Activated naive CD4-positive, alpha-beta T cell treated with anti-CD3 and anti-CD28 coated beads, Interleukin-2, amount 50 U/mL, for 24 hours (primary cell): Measurements from ENCODE around the gene NAP1L1.

Source experiments
- H3K27ac Mint-ChIP-seq: one replicate; pipeline ENCODE4 v1.8.0; 2021; ENCODE audit warnings: mild to moderate bottlenecking, mixed read lengths
- H3K27me3 Mint-ChIP-seq: one replicate; pipeline ENCODE4 v1.8.0; 2021; ENCODE audit warnings: mixed read lengths
- H3K36me3 Mint-ChIP-seq: one replicate; pipeline ENCODE4 v1.8.0; 2021; ENCODE audit warnings: mixed read lengths
- H3K4me1 Mint-ChIP-seq: one replicate; pipeline ENCODE4 v1.8.0; 2021; ENCODE audit warnings: mixed read lengths
- H3K4me3 Mint-ChIP-seq: one replicate; pipeline ENCODE4 v1.8.0; 2021; ENCODE audit warnings: mild to moderate bottlenecking, mixed read lengths
- H3K9me3 Mint-ChIP-seq: one replicate; pipeline ENCODE4 v1.8.0; 2021; ENCODE audit warnings: mixed read lengths

The NAP1L1 gene

DNA sequence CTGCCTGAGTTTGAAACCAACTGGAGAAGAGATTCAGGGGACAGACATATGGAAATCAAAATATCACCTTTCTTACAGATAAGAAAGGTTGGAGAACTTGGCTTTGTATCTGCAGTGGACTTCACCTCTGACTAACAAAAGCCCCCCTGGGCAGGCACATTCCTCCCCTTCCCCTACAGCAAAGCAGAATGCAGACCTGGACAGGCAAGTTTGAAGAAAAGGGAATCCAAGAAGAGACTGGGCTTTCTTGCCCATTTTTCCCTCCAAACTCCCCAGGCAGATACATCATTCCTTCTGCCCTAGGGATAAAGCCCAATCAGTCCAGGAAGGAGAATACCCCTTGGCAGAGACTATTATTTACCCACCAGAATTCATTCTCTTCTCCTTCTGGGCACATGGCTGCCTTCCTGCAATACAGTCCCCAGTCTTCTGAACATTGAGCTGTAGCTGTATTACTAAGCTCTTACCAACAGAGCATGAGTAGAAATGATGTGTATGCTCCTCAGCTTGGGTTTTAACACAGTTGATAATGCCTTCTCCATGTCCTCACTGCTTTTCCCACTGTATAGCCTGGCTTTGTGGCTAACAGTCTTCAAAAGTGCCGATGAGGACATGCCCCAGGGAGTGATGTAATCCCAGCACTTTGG lies 17.4 kb upstream of the NAP1L1 start:
- no peaks in the 10 kb centered on the region for H3K4me1 Mint-ChIP-seq
- no peaks in the 10 kb centered on the region for H3K9me3 Mint-ChIP-seq
- no peaks in the 10 kb centered on the region for H3K36me3 Mint-ChIP-seq

DNA sequence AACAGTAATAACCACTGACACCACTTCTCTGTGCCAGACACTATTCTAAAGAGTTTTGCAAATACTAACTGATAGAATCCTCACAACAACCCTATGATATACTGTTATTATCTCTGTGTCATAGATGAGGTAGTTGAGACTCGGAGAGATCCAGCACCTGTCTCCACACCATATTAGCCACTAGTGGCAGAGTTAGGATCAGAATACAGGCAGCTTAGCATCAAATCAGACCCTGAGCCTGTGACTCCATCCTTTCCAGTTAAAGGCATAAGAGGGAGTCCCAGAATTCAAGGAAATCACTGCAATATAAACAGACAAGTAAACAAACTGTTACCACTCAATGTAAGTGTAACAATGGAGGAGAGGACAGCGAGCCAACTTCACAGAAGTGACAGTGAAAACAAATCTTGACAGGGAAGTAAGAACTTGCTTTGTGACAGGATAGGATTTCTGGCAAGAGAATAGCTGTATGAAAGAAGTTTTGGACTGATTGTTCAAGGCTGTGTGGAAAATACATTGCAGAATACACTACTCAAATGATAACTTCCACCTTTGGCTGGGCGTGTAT lies 11.7 kb upstream of the NAP1L1 start:
- Mint-ChIP-seq H3K27me3 (no peaks in the 10 kb centered on the region), H3K27ac (no peak overlapping the region), H3K36me3 (no peaks in the 10 kb centered on the region), H3K9me3 (no peaks in the 10 kb centered on the region), H3K4me1 (no peaks in the 10 kb centered on the region), H3K4me3 (no peak overlapping the region)

More for the DNA sequence above, 17.4 kb upstream of the NAP1L1 start:
- Mint-ChIP-seq H3K27me3 (no peaks in the 10 kb centered on the region), H3K4me3 (no peak overlapping the region), H3K27ac (no peak overlapping the region)

DNA sequence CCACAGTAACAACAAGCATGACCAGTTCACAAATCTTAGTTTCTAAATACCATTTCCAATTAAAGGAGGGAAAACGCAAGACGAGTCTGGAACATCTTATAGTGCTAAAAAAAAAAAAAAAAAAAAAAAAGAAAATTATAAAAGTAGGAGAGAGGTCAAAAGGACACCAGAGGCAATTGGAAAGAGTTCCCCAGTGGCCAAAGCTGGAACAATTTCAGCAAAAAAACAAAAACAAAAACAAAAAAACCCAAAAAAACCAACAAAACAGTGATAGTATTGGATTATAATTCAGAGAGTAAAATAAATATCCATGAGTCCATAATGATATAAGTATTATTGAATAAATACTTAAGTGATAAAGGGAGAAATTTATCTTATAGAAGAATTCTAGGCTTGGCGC lies 10.3 kb upstream of the NAP1L1 start:
- Mint-ChIP-seq H3K27me3 (no peaks in the 10 kb centered on the region), H3K4me1 (no peaks in the 10 kb centered on the region), H3K9me3 (no peaks in the 10 kb centered on the region), H3K4me3 (no peak overlapping the region), H3K36me3 (no peaks in the 10 kb centered on the region), H3K27ac (no peak overlapping the region)

DNA sequence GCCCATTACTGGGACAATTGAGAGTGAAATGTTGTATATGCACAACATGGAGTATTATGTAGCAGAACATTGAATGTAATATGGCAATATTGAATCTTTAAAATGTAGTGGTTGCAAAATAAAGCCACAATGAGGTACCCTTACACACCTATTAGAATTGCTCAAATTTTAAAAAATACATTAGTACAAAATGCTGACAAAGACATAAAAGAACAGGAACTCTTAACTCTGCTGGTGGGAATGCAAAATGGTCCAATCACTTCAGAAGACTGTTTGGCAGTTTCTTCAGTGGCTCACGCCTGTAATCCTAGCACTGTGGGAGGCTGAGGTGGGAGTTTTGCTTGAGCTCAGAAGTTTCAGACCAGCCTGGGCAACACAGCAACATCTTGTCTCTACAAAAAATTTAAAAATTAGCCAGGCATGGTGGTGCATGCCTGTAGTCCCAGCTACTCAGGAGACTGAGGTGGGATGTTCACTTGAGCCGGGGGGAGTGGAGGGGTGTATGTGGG lies 6.8 kb upstream of the NAP1L1 start:
- no peak overlapping the region for H3K4me3 Mint-ChIP-seq
- no peaks in the 10 kb centered on the region for H3K9me3 Mint-ChIP-seq
- H3K27me3 Mint-ChIP-seq, result no peaks in the 10 kb centered on the region
- no peaks in the 10 kb centered on the region for H3K36me3 Mint-ChIP-seq
- no peak overlapping the region for H3K27ac Mint-ChIP-seq
- peaks cover 4% of the 10 kb centered on the region for H3K4me1 Mint-ChIP-seq

DNA sequence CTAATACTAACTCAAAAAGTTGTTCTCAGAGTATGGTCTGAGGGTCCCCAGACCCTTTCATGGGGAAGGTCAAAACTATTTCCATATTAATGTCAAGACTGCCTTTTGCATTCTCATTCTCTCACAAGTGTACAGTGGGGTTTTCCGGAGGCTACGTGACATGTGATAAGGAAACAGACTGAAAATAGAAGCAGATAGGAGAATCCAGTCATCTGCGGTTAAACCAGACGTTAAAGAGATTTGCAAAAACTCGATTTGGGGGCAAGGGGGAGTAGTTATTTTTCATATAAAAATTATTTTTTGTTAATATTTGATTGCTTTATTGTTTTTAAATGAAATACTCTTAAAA lies 1.0 kb upstream of the NAP1L1 start:
- H3K27ac Mint-ChIP-seq, result peak overlapping the region; percentile 100
- H3K4me1 Mint-ChIP-seq, result peaks cover 38% of the 10 kb centered on the region
- no peaks in the 10 kb centered on the region for H3K9me3 Mint-ChIP-seq
- H3K4me3 Mint-ChIP-seq, result peak overlapping the region; percentile 97
- no peaks in the 10 kb centered on the region for H3K27me3 Mint-ChIP-seq
- H3K36me3 Mint-ChIP-seq, result peaks cover 22% of the 10 kb centered on the region

DNA sequence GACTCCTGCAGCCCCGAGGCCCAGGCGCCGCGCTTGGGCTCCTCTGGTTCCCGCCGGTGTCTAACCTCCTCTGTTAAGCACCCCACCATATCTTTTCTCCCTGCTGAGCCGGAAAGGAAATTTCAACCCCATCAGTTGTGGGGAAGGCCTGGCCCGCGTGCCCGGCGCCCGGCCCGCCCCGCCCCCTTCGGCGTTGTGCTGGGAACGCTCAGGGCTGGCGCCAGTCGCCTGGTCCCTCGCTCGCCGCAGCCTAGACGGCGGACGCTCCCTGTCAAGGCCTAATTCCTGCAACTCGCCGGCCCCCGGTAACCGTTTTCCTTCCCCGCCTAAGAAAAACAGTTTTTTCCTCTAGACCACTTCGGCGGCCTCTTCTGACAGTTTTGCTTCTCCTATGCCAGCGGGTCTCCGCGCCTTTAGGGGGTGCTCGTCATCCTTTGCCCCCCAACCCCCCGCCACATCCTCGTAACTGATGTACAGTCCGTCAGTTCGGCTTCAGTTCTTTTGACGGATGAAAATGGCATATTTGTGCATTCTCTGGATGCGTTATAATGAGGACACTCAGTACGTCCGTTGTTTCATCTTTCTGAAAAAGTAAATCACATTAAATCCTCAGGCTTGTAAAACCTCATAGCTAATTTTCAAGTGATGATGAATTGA lies 506 bp upstream of the NAP1L1 start:
- Mint-ChIP-seq H3K4me1 (peaks cover 42% of the 10 kb centered on the region), H3K4me3 (peak overlapping the region; percentile 97), H3K27ac (peak overlapping the region; percentile 100), H3K36me3 (peaks cover 24% of the 10 kb centered on the region), H3K27me3 (no peaks in the 10 kb centered on the region), H3K9me3 (no peaks in the 10 kb centered on the region)

DNA sequence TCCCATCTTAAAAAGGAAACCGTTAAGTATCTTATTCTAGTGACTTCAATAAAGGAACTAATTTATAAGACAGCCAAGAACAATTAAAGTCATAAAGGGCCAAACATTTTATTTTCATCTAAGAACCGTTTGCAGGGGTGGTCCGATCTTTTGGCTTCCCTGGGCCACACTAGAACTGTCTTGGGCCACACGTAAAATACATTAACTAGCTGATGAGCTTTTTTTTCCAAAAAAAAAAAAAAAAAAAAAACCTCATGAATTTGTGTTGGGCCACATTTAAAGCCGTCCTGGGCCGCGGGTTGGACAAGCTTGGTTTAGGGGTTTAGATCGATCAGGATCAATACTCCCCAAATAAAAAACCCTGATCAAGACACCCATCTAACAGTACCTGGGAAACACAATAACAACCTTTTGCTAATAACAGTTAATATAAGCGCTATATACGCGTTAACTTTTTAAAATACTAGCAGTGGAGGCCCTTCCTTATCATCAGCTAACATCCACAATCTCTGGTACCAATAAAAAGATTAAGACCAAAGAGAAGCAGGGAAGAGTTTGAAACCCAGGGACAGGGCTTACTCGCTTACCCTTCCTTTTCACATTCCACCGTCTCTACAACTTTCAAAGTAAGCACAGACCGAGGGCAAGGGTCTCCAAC lies 1.1 kb downstream of the NAP1L1 start:
- H3K27ac Mint-ChIP-seq, result peak overlapping the region; percentile 99
- H3K9me3 Mint-ChIP-seq, result no peaks in the 10 kb centered on the region
- H3K4me3 Mint-ChIP-seq, result peak overlapping the region; percentile 97
- H3K36me3 Mint-ChIP-seq, result peaks cover 36% of the 10 kb centered on the region
- H3K4me1 Mint-ChIP-seq, result peaks cover 55% of the 10 kb centered on the region
- no peaks in the 10 kb centered on the region for H3K27me3 Mint-ChIP-seq

DNA sequence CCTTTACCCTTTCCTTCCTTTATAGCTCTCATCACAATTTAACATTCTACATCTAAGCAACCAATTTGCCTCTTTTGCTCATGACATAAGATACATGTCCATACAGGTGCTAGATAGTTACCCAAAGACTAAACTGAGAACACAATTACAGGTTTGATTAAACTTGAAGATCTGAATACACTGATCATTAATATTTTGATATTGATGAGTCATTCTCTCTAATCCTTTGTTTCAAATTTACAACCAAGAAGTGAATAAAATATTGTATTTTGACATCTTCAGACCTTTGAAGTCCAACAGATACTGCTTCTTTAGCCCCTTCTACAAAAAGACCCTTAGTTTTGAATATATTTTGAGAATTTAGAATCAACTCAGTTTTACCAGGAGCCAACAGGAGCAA lies 2.6 kb downstream of the NAP1L1 start:
- no peaks in the 10 kb centered on the region for H3K27me3 Mint-ChIP-seq
- H3K4me1 Mint-ChIP-seq, result peaks cover 66% of the 10 kb centered on the region
- H3K9me3 Mint-ChIP-seq, result no peaks in the 10 kb centered on the region
- H3K27ac Mint-ChIP-seq, result peak overlapping the region; percentile 63
- peaks cover 40% of the 10 kb centered on the region for H3K36me3 Mint-ChIP-seq
- peak overlapping the region; percentile 97 for H3K4me3 Mint-ChIP-seq

DNA sequence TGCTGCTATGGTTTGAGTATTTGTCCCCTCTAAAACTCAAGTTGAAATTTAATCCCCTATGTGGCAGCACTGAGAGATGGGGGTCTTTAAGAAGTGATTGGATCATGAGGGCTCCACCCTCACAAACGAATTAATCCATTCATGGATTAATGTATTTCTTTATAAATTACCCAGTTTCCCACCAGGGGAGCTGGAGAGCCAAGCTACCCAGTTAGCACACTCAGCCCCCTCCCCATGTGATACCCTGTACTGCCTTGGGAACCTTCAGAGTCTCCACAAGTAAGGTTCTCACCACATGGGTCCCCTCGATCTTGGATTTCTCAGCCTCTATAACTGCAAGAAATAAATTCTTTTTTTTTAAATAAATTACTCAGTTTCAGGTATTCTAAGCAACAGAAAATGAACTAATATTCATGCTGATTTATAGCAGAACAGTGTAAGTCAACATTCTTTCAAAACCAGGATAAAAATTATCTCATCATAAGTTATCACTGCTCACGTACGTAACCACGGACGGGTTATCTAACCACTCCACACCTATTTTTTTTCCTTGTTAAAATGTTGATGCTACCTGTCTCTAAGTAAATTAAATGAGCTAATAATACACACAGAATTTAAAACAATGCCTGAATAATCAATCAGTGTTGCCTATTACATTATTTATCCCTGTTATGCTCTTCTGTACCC lies 3.6 kb downstream of the NAP1L1 start:
- H3K27me3 Mint-ChIP-seq, result no peaks in the 10 kb centered on the region
- peak overlapping the region; percentile 35 for H3K27ac Mint-ChIP-seq
- H3K9me3 Mint-ChIP-seq, result no peaks in the 10 kb centered on the region
- peak overlapping the region; percentile 97 for H3K4me3 Mint-ChIP-seq
- H3K4me1 Mint-ChIP-seq, result peaks cover 68% of the 10 kb centered on the region
- peaks cover 43% of the 10 kb centered on the region for H3K36me3 Mint-ChIP-seq

DNA sequence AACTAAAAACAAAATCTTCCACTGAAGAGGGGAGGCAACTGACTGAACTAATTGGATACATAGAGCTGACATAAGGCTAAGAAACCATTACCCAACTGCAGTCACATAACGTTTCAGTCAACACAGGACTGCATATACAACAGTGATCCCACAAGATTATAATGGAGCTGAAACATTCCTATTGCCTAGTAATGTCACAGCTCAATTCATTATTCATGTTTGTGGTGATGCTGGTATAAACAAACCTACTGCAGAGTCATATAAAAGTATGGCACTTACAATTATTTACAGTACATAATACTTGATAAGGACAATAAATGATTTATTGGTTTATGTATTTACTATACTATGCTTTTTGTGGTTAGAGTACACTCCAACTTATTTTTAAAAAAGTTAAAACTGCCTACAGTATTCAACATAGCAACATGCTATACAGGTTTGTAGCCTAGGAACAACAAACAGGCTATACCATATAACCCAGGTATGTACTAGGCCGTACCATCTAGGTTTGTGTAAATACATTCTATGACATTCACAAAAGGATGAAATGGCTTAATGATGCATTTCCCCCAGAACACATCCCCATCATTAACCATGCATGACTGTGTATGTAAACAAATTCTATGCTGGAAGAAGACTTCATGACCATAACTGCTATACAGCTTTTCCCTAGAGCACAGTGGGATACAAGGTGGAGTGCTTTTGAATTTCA lies 4.3 kb downstream of the NAP1L1 start:
- no peaks in the 10 kb centered on the region for H3K27me3 Mint-ChIP-seq
- H3K4me3 Mint-ChIP-seq, result peak overlapping the region; percentile 70
- peaks cover 44% of the 10 kb centered on the region for H3K36me3 Mint-ChIP-seq
- H3K27ac Mint-ChIP-seq, result peak overlapping the region; percentile 35
- H3K9me3 Mint-ChIP-seq, result no peaks in the 10 kb centered on the region
- H3K4me1 Mint-ChIP-seq, result peaks cover 65% of the 10 kb centered on the region

DNA sequence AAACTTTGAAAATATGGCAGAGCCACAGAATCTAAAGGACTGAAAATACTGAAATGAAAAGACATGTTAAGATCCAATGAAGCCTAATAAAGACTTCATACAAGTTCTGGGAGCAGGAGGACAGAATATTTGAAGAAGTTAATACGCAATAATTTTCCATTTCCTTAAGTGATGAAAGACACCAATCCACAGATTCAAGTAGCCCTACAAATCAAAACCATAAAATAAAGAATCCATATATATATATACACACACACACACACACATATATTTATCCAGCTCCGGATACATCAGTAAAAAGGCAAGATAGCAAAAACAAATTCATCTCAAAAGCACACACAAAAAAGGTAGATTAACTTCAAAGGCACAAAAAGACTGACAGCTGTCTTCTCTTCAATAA lies 5.7 kb downstream of the NAP1L1 start:
- Mint-ChIP-seq H3K36me3 (peaks cover 45% of the 10 kb centered on the region), H3K27ac (peak overlapping the region; percentile 69), H3K27me3 (no peaks in the 10 kb centered on the region), H3K9me3 (no peaks in the 10 kb centered on the region), H3K4me3 (peak overlapping the region; percentile 67), H3K4me1 (peaks cover 72% of the 10 kb centered on the region)

DNA sequence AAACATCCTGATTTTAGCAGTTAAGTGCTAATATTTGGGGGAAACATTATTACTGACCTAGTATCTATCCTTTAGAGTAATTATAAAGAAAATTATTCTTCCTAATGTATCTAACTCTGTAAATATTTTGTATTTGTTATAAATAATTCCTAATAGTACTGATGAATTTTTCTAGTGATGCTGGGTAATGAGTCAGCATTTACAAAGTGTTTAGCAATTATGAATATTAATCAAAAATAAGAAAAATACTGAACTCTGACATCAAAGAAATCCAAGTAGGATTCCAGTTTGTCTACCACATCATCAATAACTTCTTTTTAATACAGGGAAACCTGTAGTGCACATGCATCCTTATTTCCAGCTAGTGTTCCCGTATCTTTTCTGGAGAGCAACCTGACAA lies 9.0 kb downstream of the NAP1L1 start:
- Mint-ChIP-seq H3K27ac (no peak overlapping the region), H3K36me3 (peaks cover 41% of the 10 kb centered on the region), H3K4me3 (no peak overlapping the region), H3K27me3 (no peaks in the 10 kb centered on the region), H3K4me1 (peaks cover 82% of the 10 kb centered on the region), H3K9me3 (no peaks in the 10 kb centered on the region)

DNA sequence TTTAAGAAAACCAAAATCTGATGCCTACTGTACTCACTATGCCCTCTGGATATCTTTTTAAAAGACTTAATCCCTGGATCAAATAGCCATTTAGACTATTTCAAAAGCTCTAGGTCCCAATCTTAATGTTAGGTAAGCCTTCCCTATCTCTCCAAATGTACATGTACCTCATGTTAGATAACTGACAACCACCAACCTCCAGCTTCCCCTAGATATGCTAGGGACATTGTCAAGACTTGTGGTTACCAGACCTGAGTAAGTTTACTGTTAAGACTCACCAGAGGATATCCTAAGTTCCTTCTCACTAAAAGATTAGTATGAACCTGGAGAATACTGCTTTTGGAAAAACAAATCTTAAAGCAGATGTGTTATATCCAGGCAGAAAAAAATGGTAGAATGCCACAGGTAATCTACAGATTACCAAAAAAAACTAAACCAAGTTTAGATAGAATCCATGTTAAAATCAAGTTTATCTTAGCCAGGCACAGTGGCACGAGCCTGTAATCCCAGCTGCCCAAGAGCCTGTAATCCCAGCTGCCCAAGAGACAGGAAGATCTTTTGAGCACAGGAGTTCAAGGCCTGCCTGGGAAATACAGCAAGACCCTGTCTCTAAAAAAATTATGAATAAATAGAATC lies 9.7 kb downstream of the NAP1L1 start:
- peak overlapping the region; percentile 15 for H3K27ac Mint-ChIP-seq
- peaks cover 40% of the 10 kb centered on the region for H3K36me3 Mint-ChIP-seq
- no peaks in the 10 kb centered on the region for H3K9me3 Mint-ChIP-seq
- H3K4me3 Mint-ChIP-seq, result peak overlapping the region; percentile 5
- peaks cover 80% of the 10 kb centered on the region for H3K4me1 Mint-ChIP-seq
- no peaks in the 10 kb centered on the region for H3K27me3 Mint-ChIP-seq

DNA sequence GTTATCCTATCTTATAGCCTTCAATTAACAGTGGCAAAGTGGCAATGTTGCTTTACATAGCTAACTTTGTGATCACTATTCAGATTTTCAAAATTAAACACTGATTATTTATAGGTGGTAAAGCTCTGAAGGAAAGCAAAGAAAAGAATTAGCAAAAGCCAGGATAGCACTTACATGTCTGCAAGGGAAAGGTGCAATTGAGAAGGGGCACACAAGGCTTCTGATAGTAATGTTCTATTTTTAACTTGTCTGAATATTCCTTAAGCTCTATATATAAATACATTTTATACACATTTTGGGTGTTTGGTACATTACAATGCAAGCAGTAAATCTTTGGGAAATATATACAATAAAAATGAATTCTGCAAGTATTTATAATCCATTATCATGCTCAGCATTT lies 10.9 kb downstream of the NAP1L1 start:
- Mint-ChIP-seq H3K36me3 (peaks cover 39% of the 10 kb centered on the region), H3K27me3 (no peaks in the 10 kb centered on the region), H3K4me1 (peaks cover 82% of the 10 kb centered on the region), H3K9me3 (no peaks in the 10 kb centered on the region), H3K27ac (peak overlapping the region; percentile 52), H3K4me3 (peak overlapping the region; percentile 28)
